HG02623 (cell line): ENCODE results near the gene FLNC.

ENCODE experiments used
- ATAC-seq: cut with Tn5 transposase; IDR thresholded peaks from one replicate; pipeline ENCODE4 v1.9.1; 2021; ENCODE audit warnings: moderate library complexity; ENCODE audit not compliant: unreplicated experiment

The FLNC gene

DNA sequence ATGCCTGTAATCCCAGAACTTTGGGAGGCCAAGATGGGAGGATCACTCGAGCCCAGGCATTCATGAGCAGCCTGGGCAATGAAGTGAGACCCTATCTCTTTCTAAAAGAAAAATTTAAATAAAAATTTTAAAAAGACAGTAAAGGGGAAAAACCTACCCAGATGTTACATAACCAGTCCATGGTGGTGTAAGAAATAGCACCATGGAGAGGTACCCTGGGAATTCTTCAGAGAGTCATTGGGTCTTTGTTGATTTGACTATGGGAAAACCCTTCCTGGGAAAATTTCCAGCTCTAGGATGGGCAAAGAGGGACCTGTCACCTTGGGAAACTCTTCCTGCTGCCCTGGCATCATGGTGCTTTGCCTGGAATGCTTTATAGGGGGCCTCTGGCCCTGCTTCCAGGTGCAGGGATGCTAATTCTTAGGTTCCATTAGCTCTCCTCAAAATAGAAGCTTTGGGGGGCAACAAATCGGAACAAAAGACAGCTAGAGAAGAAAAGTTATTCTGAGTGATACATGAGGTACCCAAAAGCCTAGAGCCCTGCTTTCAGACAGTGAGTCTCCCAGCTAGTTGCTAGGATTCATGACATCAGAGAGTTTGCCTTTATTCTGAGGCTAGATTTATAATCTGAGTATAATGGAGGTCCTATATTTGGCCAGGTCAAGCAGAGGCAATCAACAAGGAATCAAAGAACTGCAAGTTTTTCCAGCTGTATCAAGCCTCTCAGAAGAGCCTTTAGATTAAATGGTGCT lies 28.4 kb upstream of the FLNC start:
- ATAC-seq: no peak

GRCh38 chr7:128804484-128804883 lies 25.7 kb upstream of the FLNC start:
- ATAC-seq: no peak

- ATAC-seq: no peak
Measured at GRCh38 chr7:128805225-128805624, 25.0 kb upstream of the FLNC start.

GRCh38 chr7:128807191-128807590 lies 23.0 kb upstream of the FLNC start:
- no peak for ATAC-seq

DNA sequence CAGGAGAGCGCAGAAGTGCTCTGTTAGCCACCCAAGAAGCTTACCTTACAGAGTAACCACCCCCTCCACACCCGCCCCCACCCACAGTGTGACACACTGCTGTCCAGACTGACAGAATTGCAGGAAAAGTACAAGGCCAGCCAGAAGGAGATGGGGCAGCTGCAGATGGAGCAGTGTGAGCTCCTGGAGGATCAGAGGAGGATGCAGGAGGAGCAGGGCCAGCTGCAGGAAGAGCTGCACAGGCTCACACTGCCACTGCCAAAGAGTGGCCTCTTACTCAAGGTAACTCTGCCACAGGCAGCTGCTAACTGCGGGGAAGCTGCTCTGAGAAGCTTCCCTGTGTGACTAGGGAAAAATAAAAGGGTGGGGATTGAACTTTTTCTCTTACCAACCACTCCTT lies 20.8 kb upstream of the FLNC start:
- ATAC-seq: no peak

- no peak for ATAC-seq
Measured at GRCh38 chr7:128810473-128810872, 19.7 kb upstream of the FLNC start.

- ATAC-seq: no peak
Measured at GRCh38 chr7:128810997-128811396, 19.2 kb upstream of the FLNC start.

- ATAC-seq: no peak
Measured at GRCh38 chr7:128811631-128812430, 18.4 kb upstream of the FLNC start.

DNA sequence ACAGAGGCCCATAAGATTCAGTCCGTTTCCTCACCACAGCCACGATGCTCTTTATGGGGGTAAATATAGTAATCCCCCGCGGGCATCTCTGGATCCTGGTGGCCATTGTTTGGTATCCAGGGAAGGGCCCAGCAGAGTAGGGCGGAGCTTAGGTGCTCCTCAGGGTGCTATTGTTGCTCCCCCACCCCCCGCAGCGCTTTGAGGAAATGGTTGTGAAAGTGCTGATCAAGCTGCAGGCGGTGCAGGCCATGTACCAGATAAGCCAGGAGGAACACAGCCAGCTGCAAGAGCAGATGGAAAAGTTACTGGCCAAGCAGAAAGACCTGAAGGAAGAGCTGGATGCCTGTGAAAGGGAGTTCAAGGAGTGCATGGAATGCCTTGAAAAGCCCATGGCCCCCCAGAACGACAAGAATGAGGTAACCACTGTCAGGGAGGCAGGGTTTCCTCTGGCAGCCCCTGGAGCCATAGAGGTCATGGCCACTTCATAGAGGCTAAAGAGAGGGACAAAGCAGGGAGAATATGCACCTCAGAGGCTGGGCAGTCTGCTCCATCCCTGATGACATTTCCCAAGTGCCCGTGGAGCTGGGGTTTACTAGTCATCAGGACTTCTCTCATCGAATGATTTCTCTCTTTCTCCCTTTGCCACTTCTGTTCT lies 17.6 kb upstream of the FLNC start:
- ATAC-seq: no peak

DNA sequence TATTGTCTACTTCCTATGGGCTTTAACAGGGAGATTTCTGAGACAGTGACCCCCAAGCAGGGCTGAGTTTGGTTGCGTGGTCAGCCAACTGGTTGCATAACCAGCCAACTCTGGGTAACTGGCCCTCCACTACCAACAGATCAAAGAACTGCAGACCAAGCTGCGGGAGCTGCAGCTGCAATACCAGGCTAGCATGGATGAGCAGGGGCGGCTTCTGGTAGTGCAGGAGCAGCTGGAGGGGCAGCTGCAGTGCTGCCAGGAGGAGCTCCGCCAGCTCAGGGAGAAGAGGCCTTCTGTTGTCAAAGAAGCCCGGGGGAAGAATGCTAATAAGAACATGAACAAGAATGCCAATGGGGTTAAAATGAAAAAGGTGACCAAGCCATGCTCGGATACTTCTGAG lies 15.7 kb upstream of the FLNC start:
- no peak for ATAC-seq

DNA sequence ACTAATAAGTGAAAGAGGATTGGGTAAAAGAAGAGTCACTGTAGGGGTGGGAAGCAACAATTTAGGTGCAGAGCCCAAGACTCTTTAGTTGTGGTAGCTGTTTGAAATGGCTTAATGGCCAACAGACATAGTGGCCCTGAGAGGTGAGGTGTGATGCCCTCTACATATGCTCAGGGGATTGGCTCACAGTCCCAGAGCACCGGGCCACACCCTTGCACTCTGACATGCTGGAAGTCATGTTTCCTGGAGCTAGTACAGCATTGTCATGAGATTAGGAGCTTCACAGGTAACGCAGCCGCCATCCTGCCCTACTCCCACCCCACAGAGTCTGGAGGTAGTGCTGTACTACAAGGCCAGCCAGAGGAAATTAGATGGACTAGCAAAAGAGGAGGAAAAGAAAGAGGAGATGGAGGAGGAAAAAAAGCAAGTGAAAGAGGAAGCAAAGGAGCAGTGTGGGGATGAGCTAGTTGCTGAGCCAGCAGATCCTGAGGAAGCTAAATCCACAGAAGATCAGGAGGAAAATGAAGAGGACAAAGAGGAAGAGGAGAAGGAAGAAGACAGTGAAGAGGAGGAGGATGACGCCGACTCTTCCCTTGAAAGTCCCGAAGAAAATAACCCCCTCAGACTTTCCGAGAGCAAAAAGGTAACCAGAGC lies 14.8 kb upstream of the FLNC start:
- ATAC-seq: no peak

GRCh38 chr7:128818694-128819093 lies 11.5 kb upstream of the FLNC start:
- no peak for ATAC-seq

- no peak for ATAC-seq
Measured at GRCh38 chr7:128821724-128822123, 8.5 kb upstream of the FLNC start.

GRCh38 chr7:128826512-128826911 lies 3.7 kb upstream of the FLNC start:
- no peak for ATAC-seq

- no peak for ATAC-seq
Measured at GRCh38 chr7:128826916-128827247, 3.3 kb upstream of the FLNC start.

DNA sequence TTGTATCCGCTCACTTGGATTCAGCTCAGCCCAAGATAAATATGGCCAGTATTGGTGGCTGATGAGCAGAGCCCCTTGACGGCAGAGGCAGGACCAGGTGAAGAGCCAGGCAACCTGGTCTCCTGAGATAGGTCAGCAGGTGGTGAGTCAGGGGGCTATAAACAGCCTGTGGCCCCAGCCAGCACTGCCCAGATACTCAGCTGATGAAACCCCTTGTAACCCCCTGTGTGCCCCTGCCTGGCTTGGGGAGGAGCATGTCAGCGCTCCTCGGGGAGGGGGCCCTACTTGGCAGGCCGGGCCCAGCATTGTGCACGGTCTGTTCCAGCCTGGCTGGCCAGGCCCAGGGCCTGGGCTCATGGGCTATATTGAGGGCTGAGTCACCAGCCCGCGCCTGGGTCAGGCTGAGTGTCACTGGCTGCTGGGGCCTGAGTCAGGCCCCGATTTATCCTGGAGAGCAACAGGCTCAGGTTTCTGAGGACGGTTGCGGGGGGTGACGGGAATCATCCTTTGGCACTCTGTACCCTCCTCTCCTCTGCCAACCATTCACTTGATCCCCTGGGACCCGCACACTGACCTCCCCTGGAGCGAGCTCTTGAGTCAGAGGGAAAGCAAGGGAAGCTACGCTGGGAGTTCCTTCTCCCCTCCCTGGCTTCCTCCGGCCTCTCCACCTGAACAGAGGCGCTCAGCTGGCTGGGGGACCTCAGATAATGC lies 2.8 kb upstream of the FLNC start:
- no peak for ATAC-seq

DNA sequence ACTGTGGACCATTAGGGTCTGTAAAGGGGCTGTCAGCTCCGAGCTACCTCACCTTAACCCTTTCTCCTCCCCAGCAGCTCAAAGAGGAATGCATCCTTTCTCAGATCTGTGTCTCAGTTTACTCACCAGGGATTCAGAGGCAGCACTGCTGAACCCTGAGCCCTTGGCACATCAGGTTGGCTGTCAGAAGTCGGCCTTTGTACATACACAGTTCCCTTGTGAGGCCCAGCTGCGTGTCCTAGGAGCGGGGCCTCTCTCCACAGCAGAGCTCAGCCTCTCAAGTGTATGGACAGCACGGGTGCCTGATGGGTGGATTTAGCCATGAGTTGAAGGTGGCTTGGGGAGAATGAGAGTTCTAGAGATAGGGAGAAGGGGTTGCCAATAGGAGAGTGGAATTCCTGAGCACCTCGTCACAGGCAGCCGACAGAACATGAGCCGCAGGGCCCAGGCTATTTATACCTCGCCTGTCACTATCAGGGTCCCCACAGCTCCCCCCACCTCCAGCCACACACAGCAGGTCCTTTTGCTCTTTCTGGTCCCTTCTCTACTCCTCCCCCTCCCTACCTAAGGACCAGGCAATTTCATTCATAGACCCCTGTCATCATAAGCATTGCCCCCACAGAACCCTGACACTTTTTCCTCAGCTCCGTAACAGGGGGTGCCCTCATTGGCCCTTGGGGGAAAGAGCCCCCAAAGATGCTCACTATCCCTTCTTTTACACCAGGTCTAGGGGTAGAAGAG lies 2.1 kb upstream of the FLNC start:
- ATAC-seq: no peak

DNA sequence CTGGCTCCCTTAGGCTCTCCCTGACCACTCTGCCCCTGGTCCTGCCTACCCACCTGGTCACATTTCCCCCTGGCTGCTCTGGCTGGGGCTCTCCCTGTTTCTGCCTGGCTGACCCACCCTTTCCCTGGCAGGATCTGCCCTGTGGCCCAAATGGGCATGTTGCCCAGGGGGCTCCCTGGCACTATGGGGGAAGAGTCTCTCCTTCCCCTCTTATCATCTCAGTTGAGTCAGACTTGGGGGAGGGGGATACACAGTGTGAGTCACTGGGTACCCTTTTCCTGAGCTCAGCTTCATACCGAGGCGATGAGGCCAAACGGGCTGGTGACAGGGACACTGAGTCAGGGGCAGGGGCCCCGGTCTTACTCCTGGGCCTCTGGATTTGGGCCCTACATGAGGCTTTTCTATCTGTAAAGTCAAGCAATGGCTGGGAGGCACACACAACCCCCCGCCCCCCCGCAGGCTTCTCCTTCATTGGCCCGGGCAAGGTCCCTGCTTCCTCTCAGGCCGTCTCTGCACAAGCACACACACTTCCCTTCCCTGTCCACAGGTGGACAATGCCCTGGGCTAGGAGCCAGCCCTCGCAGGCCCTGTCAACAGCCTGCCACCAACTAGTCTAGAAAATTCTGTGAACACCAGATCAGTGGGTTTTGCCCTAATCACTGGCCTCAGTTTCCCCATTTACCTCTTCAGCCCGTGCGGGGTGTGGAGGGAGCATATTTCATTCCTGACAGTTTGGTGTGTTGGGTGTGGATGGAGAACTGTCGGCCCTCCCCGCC lies 627 bp upstream of the FLNC start:
- ATAC-seq: no peak

- ATAC-seq: no peak
Measured at GRCh38 chr7:128831178-128831993, 1.2 kb downstream of the FLNC start.
